Stimulated activated CD4-positive, alpha-beta T cell treated with anti-CD3 and anti-CD28 coated beads, TNF-alpha, amount 100 ng/mL, for 1 hour (primary cell): Measurements from ENCODE around the gene ACP3.

ENCODE experiments used
- DNase-seq, 3 donors: peaks; one replicate each; pipeline ENCODE4 v3.0.0-alpha.2; 2020; ENCODE audit warnings: low read depth in 3 of 3, low spot score in 1 of 3

The ACP3 gene

GRCh38 chr3:132311841-132312240 is 5.4 kb upstream of the ACP3 start:
- DNase-seq: no peak

GRCh38 chr3:132315851-132316250 is 1.4 kb upstream of the ACP3 start:
- no peak for DNase-seq

GRCh38 chr3:132318451-132318850 is 1.2 kb downstream of the ACP3 start:
- no peak for DNase-seq

- DNase-seq: no peak
These were observed 4.1 kb downstream of the ACP3 start for GRCh38 chr3:132321304-132321703.

- DNase-seq: no peak
These were observed 7.9 kb downstream of the ACP3 start for GRCh38 chr3:132325103-132325606.

- DNase-seq: no peak
These were observed 8.4 kb downstream of the ACP3 start for GRCh38 chr3:132325634-132326033.

GRCh38 chr3:132326251-132326650 is 9.0 kb downstream of the ACP3 start:
- no peak for DNase-seq

GRCh38 chr3:132332082-132332481 is 14.9 kb downstream of the ACP3 start:
- DNase-seq: no peak

GRCh38 chr3:132332508-132332907 is 15.3 kb downstream of the ACP3 start:
- no peak for DNase-seq

- DNase-seq: no peak
These were observed 24.5 kb downstream of the ACP3 start for GRCh38 chr3:132341746-132342145.

GRCh38 chr3:132342183-132342582 is 25.0 kb downstream of the ACP3 start:
- no peak for DNase-seq

- DNase-seq: no peak
These were observed 25.4 kb downstream of the ACP3 start for GRCh38 chr3:132342610-132343009.

GRCh38 chr3:132343018-132343612 is 25.9 kb downstream of the ACP3 start:
- DNase-seq: no peak

GRCh38 chr3:132344666-132345280 is 27.6 kb downstream of the ACP3 start:
- DNase-seq: no peak

GRCh38 chr3:132346841-132347736 is 29.9 kb downstream of the ACP3 start:
- no peak for DNase-seq

- no peak for DNase-seq
These were observed 30.6 kb downstream of the ACP3 start for GRCh38 chr3:132347811-132348210.

GRCh38 chr3:132348531-132348930 is 31.3 kb downstream of the ACP3 start:
- no peak for DNase-seq

GRCh38 chr3:132350814-132351213 is 33.6 kb downstream of the ACP3 start:
- no peak for DNase-seq

- DNase-seq: no peak
These were observed 34.1 kb downstream of the ACP3 start for GRCh38 chr3:132351222-132351806.

GRCh38 chr3:132352556-132353143 is 35.4 kb downstream of the ACP3 start:
- peak; percentile 9 to 23 (median 13) for DNase-seq
